ENCODE results near the gene KCNG2.

The KCNG2 gene

GRCh38 chr18:79871481-79872091, 73.8 kb downstream of the KCNG2 start:
- no peak for DNase-seq (ENCODE audit: low read depth)
- no peak overlapping the region for H3K4me3 ChIP-seq (ENCODE audit: low read length)
- TF ChIP-seq CTCF (conservative IDR thresholded peaks at IDR 0.05; ENCODE audit: low read depth, low read length) = no peak

DNA sequence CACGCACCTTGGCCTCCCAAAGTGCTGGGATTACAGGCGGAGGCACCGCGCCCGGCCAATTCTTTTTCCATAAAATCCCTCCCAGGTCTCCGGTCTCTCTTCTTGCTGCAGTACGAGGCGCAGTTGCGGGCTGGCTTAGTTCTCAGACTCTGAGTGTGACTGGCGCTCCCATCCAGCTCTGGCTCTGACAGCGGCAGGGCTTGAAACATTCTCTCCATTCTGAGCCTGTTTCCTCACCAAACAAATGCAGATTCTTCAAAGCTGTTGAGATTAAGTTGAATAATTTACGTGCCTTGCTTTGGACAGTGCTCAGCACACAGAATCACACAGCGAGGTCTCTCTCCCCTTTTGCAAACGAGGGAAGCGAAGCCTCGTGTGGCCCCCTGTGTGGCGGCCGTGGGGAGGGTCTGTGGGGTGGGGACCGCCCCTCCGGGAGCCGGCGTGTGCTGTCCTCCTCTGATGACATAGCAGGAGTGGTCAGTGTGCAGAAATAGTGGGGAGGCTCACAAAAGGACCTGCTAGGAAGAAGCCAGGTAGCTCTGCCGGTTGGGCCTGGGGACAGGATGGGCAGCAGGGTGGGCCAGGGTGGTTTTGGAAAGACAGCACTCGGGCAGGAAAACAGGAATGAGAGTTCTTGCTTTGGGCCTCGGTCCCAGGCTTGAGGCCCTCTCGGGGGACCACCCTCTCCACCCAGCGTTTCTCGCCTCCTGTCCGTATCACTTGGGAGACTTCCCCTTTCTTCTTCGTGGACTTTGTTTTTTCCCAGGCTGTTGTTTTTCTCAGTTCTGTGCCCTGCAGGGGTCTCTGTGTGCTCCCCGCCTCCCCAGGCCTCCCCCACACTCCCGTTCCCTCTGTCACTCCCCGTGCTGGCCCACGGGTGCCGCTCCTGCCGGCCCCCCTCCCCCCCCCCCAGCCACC, 75.0 kb downstream of the KCNG2 start:
- no peak overlapping the region for H3K4me3 ChIP-seq (ENCODE audit: low read length)
- no peak for DNase-seq (ENCODE audit: low read depth)
- TF ChIP-seq CTCF (conservative IDR thresholded peaks at IDR 0.05; ENCODE audit: low read depth, low read length) = no peak

DNA sequence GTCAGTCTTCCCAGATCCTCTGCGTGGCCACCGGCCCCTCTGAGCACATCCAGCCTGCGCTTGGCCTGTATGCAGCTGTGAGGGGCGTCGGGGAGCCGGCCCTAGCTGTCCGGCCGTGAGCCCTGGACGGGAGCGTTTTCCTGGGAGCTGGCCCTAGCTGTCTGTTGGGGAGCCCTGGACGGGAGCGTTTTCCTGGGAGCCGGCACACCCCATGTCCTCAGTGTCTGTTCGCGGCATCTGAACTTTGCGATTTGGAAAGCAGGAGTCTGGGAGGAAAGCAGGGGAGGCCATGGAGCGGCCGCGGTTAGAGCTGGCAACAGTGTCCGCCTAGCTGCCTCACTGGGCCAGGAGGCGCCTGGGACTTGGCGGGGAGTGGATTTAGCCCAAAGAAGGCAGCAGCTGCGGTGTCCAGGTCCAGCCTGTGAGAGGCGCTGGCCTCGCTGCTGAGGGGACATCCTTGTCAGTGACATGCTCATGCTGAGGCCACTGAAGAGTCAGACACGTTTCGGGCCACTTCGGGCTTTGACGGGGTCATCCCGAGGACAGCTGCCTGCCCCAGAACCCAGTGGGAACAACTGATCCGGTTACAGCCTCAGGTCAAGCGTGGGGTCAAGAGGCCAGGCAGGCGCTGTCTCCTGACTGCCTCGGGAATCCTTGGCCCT, 75.8 kb downstream of the KCNG2 start:
- DNase-seq (ENCODE audit: low read depth) = no peak
- no peak for TF ChIP-seq CTCF (conservative IDR thresholded peaks at IDR 0.05; ENCODE audit: low read depth, low read length)
- H3K4me3 ChIP-seq (ENCODE audit: low read length) = no peak overlapping the region

DNA sequence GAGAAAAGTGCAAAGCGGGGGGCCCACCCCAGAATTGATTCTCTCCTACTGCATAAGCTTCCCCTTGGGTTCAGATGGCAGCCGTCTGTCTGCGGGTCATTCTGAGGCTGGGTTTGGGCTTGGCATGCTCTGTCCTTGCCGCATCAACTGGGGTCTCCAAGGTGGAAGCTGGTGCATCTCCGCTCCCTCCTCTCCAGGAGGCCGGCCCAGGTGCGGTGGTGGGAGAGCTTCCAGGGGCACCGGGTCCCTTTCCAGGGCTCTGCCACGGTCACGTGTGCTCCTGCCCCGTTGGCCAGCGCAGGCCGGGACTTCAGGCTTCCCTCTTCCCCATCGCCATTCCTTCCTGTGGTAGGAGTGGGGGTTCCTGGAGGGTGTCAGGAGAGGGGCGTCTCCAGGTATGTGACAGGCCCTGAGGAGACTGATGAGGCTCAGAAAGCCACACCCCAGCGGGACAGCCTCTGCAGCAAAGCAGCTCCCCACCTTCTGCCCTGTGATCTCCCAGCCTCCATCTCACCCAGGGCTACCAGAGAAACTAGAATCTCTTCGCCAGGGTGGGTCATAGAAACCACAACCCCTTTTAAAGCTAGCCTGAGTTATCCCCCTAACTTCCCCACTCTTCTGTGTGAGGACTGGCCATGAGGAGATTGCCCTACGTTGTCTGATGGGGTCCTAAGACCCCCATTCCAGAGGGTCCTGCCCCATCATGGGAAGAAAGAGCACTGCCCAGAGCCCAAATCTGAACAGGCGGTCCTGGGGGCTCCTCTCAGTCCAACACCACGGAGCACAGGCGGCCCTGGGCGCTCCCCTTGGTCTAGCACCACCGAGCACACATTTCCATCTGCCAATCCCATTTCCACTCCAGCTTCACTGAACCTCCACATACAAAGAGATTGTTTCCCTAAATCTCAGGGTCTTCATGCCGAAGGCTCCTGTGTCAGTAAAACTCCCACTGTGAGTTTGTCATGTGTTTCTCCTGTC, 77.1 kb downstream of the KCNG2 start:
- no peak overlapping the region for H3K4me3 ChIP-seq (ENCODE audit: low read length)
- no peak for DNase-seq (ENCODE audit: low read depth)
- TF ChIP-seq CTCF (conservative IDR thresholded peaks at IDR 0.05; ENCODE audit: low read depth, low read length) = no peak

GRCh38 chr18:79875531-79875919, 77.8 kb downstream of the KCNG2 start:
- no peak overlapping the region for H3K4me3 ChIP-seq (ENCODE audit: low read length)
- no peak for DNase-seq (ENCODE audit: low read depth)
- no peak for TF ChIP-seq CTCF (conservative IDR thresholded peaks at IDR 0.05; ENCODE audit: low read depth, low read length)

GRCh38 chr18:79875931-79876461, 78.3 kb downstream of the KCNG2 start:
- no peak overlapping the region for H3K4me3 ChIP-seq (ENCODE audit: low read length)
- DNase-seq (ENCODE audit: low read depth) = no peak
- TF ChIP-seq CTCF (conservative IDR thresholded peaks at IDR 0.05; ENCODE audit: low read depth, low read length) = no peak

Data from retinal pigment epithelial cell (primary cell).